CD14-positive monocyte (primary cell): Measurements from ENCODE around the gene SP5. TPM values are rescaled to one million over a fixed set of nuclear protein-coding genes. Genes with fewer than 3 reads are reported as not detected.

ENCODE experiments used
- DNase-seq, 3 donors: peaks; one replicate each; pipeline ENCODE4 v3.0.0-alpha.2; 2011 to 2022
- H2AFZ ChIP-seq: 2 replicates; pipeline ENCODE4 v1.6.0; 2012; ENCODE audit warnings: mild to moderate bottlenecking, low read depth, low read length, inconsistent platforms; ENCODE audit not compliant: insufficient read depth, poor library complexity, severe bottlenecking
- H3K27ac ChIP-seq, 2 donors: 1 replicate in 1 of 2; 2 replicates in 1 of 2; pipeline ENCODE4 v1.5.1; 2012 to 2013; ENCODE audit warnings: low read length in 2 of 2, control low read depth in 1 of 2, inconsistent platforms in 1 of 2, low read depth in 1 of 2, mild to moderate bottlenecking in 1 of 2
- H3K27me3 ChIP-seq, 2 donors: one replicate each; pipeline versions ENCODE4 v1.6.0 to v1.6.1; 2011 to 2013; ENCODE audit warnings: low read length in 2 of 2; ENCODE audit not compliant: control insufficient read depth in 2 of 2, insufficient read depth in 2 of 2
- H3K36me3 ChIP-seq, 2 donors: replicated peaks in 1 of 2; 1 replicate in 1 of 2; 2 replicates in 1 of 2; pipeline versions ENCODE4 v1.5.1 to v1.6.1; 2012 to 2013; ENCODE audit warnings: low read length in 2 of 2, control low read depth in 1 of 2, inconsistent platforms in 1 of 2, mild to moderate bottlenecking in 1 of 2; ENCODE audit not compliant: insufficient read depth in 2 of 2, control insufficient read depth in 1 of 2
- H3K4me1 ChIP-seq, 2 donors: 1 replicate in 1 of 2; 2 replicates in 1 of 2; pipeline versions ENCODE4 v1.5.1 to v1.6.1; 2012 to 2013; ENCODE audit warnings: low read length in 2 of 2, control low read depth in 1 of 2, inconsistent platforms in 1 of 2, mild to moderate bottlenecking in 1 of 2, moderate library complexity in 1 of 2; ENCODE audit not compliant: insufficient read depth in 2 of 2, control insufficient read depth in 1 of 2
- H3K4me2 ChIP-seq: replicated peaks from 2 replicates; pipeline ENCODE3; 2012; ENCODE audit warnings: low read length, moderate library complexity, mild to moderate bottlenecking; ENCODE audit not compliant: poor library complexity, severe bottlenecking; ENCODE audit errors: extremely low read depth
- H3K4me3 ChIP-seq, 3 experiments: fragments of 200-600 bp in 1 of 3; sonication (generic) in 1 of 3; replicated peaks in 1 of 3; 1 replicate in 2 of 3; 2 replicates in 1 of 3; pipeline ENCODE4 v1.5.1; 2011 to 2013; ENCODE audit warnings: low read length in 3 of 3, mild to moderate bottlenecking in 3 of 3, control low read depth in 2 of 3, low read depth in 2 of 3, inconsistent platforms in 1 of 3, moderate library complexity in 1 of 3
- H3K79me2 ChIP-seq: 2 replicates; pipeline ENCODE4 v1.6.0; 2012; ENCODE audit warnings: mild to moderate bottlenecking, control low read depth, inconsistent platforms, low read length, moderate library complexity; ENCODE audit not compliant: insufficient read depth
- H3K9ac ChIP-seq: 2 replicates; pipeline ENCODE4 v1.6.0; 2017; ENCODE audit warnings: low read length, mild to moderate bottlenecking; ENCODE audit not compliant: insufficient read depth, poor library complexity, severe bottlenecking
- H3K9me3 ChIP-seq, 2 donors: replicated peaks in 1 of 2; 1 replicate in 1 of 2; 2 replicates in 1 of 2; pipeline versions ENCODE4 v1.5.1 to v1.6.1; 2012 to 2013; ENCODE audit warnings: low read length in 2 of 2, control low read depth in 1 of 2; ENCODE audit not compliant: control insufficient read depth in 1 of 2, insufficient read depth in 1 of 2
- H4K20me1 ChIP-seq: 2 replicates; pipeline ENCODE4 v1.6.0; 2012; ENCODE audit warnings: mild to moderate bottlenecking, low read length, control low read depth, moderate library complexity; ENCODE audit not compliant: insufficient read depth
- H3K27ac Mint-ChIP-seq, 7 donors: one replicate each; pipeline ENCODE4 v1.8.0; 2020; ENCODE audit warnings: mild to moderate bottlenecking in 7 of 7, mixed read lengths in 7 of 7, moderate library complexity in 6 of 7, inconsistent platforms in 2 of 7
- H3K27me3 Mint-ChIP-seq, 3 donors: one replicate each; pipeline ENCODE4 v1.8.0; 2021 to 2022; ENCODE audit warnings: low read depth in 3 of 3, mild to moderate bottlenecking in 3 of 3, mixed read lengths in 3 of 3, moderate library complexity in 3 of 3, inconsistent platforms in 1 of 3
- H3K36me3 Mint-ChIP-seq, 2 donors: one replicate each; pipeline ENCODE4 v1.8.0; 2020; ENCODE audit warnings: mixed read lengths in 2 of 2, inconsistent platforms in 1 of 2, mild to moderate bottlenecking in 1 of 2
- H3K4me1 Mint-ChIP-seq: one replicate; pipeline ENCODE4 v1.8.0; 2020; ENCODE audit warnings: mild to moderate bottlenecking, mixed read lengths
- H3K4me3 Mint-ChIP-seq, 2 donors: one replicate each; pipeline ENCODE4 v1.8.0; 2020; ENCODE audit warnings: mild to moderate bottlenecking in 2 of 2, mixed read lengths in 2 of 2, moderate library complexity in 1 of 2
- H3K9me3 Mint-ChIP-seq, 7 donors: one replicate each; pipeline ENCODE4 v1.8.0; 2020 to 2022; ENCODE audit warnings: mixed read lengths in 7 of 7, mild to moderate bottlenecking in 6 of 7, moderate library complexity in 6 of 7, inconsistent platforms in 2 of 7
- WGBS: methylation state at CpG from one replicate; pipeline ENCODE4 v1.1.5; 2013; ENCODE audit warnings: missing lambda C conversion rate; ENCODE audit not compliant: insufficient coverage; 5-methylcytosine and 5-hydroxymethylcytosine counted together
- intact Hi-C, 2 donors: fragments of 100-400 bp; cut with micrococcal nuclease; formaldehyde crosslinking; loops; one replicate each; pipeline versions ENCODE4 v1.15.0 to v1.15.1; 2023
- polyA minus RNA-seq: library from RNA; depleted of rRNA, polyadenylated mRNA; stranded (reverse); fragments of >200 nt; gene quantifications from 2 replicates; pipeline ENCODE4 v1.2.3, GENCODE V29; 2012
- polyA plus RNA-seq, 3 donors: library from polyadenylated mRNA; depleted of rRNA in 1 of 3; unstranded in 2 of 3; stranded (reverse) in 1 of 3; fragments of 300-500 nt in 2 of 3; fragments of >200 nt in 1 of 3; fragmentation: Illumina TruSeq in 2 of 3; gene quantifications; 1 replicate in 2 of 3; 2 replicates in 1 of 3; pipeline ENCODE4 v1.2.3, GENCODE V29; 2012 to 2021
- total RNA-seq, 12 experiments: library from RNA in 1 of 12; stranded (reverse) in 1 of 12; fragments of 120-200 nt in 1 of 12; gene quantifications; one replicate each; pipeline ENCODE4 v1.2.4 and lab custom pipeline; 2013 to 2026; ENCODE audit warnings: mixed read lengths in 6 of 12, inconsistent platforms in 1 of 12
- TF ChIP-seq, protein P1 (sequence below): fragments of 200-600 bp; IDR thresholded peaks from one replicate; pipeline ENCODE4 v1.8.0; 2022; ENCODE audit warnings: antibody characterized with exemption, mild to moderate bottlenecking

The SP5 gene
- total RNA-seq (2013), result not detected
- not detected for polyA plus RNA-seq
- not detected in 2 replicates for polyA minus RNA-seq
- 0 to 0.32 (median 0.08) reads per million in 11 experiments for total RNA-seq (lab: John Stamatoyannopoulos, UW)

DNA sequence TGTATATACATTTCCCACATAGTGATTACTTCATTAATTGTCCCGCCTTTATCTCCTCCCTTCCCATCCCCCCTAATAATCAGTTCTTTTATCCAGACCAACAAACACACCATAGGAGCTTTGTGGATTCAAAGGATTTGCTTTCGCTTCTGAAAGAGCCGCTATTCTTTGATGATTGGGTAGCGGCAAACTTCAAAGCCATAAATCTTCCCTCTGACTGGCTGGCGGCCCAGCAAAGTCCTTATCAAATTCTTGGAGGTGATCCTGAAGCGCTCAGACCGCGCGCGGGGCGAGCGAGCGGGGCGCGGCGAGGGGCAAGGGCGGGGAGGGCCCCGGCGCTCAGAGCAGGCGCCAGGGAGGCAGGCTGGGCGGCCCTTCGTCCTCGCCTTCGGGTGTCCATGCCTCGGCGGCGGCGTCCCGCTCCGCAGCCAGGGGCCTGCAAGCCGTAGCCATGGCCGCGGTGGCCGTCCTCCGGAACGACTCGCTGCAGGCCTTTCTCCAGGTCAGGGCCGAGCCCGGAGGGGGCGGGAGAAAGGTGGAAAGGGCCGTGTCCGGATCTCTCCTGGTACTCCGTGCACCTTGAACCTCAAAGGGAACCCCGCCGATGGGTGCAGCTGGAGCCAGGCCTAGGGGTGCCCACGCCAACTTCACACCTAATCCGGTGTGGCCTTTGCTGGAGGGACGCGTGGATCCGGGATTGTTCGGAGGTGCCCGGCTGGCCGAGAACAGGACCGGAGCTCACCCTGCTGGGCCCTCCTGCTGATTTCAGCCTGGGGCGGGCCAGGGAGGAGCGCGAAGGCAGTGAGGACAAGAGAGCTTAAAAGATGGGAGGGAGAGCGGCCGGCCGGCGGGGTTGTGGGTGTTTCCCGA, at the start of gene SP5:
Gene SP5 (plus strand): TSS at position 276 of the 870 bp plus-strand sequence. CDS start 176 bp downstream, at position 452.
- no peak within 1 kb of the TSS for H3K27ac ChIP-seq
- Mint-ChIP-seq H3K9me3 (peaks cover 0 to 26% (median 14%) of the 10 kb centered on the region in 7 donors), H3K27ac (no peak within 1 kb of the TSS), H3K4me1 (peaks cover 36% of the 10 kb centered on the region), H3K4me3 (peak within 1 kb of the TSS; percentile 78 to 98), H3K36me3 (peaks cover 10% of the 10 kb centered on the region in 2 donors), H3K27me3 (peaks cover 86 to 93% (median 86%) of the 10 kb centered on the region in 3 donors)
- DNase-seq, result peak in 1 of 3 donors; percentile 31
- H3K36me3 ChIP-seq, result no peaks in the 10 kb centered on the region
- H3K4me1 ChIP-seq, result peaks cover 31 to 43% of the 10 kb centered on the region in 2 donors
- peak within 1 kb of the TSS; percentile 89 for H3K4me2 ChIP-seq
- H2AFZ ChIP-seq, result peak within 1 kb of the TSS; percentile 73
- H3K9me3 ChIP-seq, result peaks cover 4 to 45% of the 10 kb centered on the region in 2 donors
- peaks cover 81 to 93% of the 10 kb centered on the region in 2 donors for H3K27me3 ChIP-seq
- TF ChIP-seq, protein P1, sequence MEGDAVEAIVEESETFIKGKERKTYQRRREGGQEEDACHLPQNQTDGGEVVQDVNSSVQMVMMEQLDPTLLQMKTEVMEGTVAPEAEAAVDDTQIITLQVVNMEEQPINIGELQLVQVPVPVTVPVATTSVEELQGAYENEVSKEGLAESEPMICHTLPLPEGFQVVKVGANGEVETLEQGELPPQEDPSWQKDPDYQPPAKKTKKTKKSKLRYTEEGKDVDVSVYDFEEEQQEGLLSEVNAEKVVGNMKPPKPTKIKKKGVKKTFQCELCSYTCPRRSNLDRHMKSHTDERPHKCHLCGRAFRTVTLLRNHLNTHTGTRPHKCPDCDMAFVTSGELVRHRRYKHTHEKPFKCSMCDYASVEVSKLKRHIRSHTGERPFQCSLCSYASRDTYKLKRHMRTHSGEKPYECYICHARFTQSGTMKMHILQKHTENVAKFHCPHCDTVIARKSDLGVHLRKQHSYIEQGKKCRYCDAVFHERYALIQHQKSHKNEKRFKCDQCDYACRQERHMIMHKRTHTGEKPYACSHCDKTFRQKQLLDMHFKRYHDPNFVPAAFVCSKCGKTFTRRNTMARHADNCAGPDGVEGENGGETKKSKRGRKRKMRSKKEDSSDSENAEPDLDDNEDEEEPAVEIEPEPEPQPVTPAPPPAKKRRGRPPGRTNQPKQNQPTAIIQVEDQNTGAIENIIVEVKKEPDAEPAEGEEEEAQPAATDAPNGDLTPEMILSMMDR, result no peak
- no peak within 1 kb of the TSS for H3K9ac ChIP-seq
- no peaks in the 10 kb centered on the region for H3K79me2 ChIP-seq
- WGBS, result 2% methylated on average over 54 of the region's 62 CpGs
- intact Hi-C loops, result no loop called here
- H3K4me3 ChIP-seq, result peak within 1 kb of the TSS; percentile 47 to 84 (median 75)
- no peaks in the 10 kb centered on the region for H4K20me1 ChIP-seq

DNA sequence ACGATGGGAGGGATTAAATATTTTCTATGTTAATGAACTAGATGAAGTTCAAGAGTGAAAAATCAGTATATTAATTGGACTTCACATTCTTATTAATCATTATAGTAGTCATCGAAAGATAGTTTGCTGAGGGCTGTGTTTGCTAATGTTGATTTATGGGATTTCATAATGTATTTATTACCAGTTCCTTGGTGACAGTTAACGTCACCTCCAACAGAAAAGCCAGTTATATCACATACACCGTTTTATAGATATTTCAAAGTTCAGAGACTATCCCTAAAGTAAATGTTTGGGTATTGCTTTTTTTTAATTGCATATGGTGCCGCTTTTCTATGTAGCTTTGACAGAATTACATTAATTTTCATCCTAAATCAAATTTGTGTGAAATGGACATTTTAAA, 49.4 kb upstream of the SP5 start:
- Histone ChIP-seq H3K27ac (no peak overlapping the region), H3K4me2 (no peak overlapping the region), H2AFZ (no peak overlapping the region), H3K79me2 (no peaks in the 10 kb centered on the region), H3K27me3 (no peaks in the 10 kb centered on the region), H3K4me1 (no peaks in the 10 kb centered on the region), H3K36me3 (no peaks in the 10 kb centered on the region), H3K9me3 (no peaks in the 10 kb centered on the region), H3K9ac (no peak overlapping the region), H4K20me1 (no peaks in the 10 kb centered on the region), H3K4me3 (no peak overlapping the region)
- WGBS, result no CpG with 5 or more reads among the region's 5 CpGs
- H3K36me3 Mint-ChIP-seq, result no peaks in the 10 kb centered on the region
- peaks cover 0 to 6% (median 0%) of the 10 kb centered on the region in 7 donors for H3K9me3 Mint-ChIP-seq
- H3K4me3 Mint-ChIP-seq, result no peak overlapping the region
- intact Hi-C loops, result no loop called here
- H3K27me3 Mint-ChIP-seq, result peaks cover 5 to 9% (median 5%) of the 10 kb centered on the region in 3 donors
- no peaks in the 10 kb centered on the region for H3K4me1 Mint-ChIP-seq
- TF ChIP-seq, protein P1, result no peak
- no peak overlapping the region for H3K27ac Mint-ChIP-seq
- DNase-seq, result no peak
